ENCODE results near the gene UAP1L1. TPM values are rescaled to one million over a fixed set of nuclear protein-coding genes. Genes with fewer than 3 reads are reported as not detected.

Gene UAP1L1
- total and polyA plus RNA-seq, 9 of the 15 experiments (the other 6 are each of a cell fraction or from before 2014, with no cell fraction given): 0.20 to 8.6 (median 3.7) TPM

DNA sequence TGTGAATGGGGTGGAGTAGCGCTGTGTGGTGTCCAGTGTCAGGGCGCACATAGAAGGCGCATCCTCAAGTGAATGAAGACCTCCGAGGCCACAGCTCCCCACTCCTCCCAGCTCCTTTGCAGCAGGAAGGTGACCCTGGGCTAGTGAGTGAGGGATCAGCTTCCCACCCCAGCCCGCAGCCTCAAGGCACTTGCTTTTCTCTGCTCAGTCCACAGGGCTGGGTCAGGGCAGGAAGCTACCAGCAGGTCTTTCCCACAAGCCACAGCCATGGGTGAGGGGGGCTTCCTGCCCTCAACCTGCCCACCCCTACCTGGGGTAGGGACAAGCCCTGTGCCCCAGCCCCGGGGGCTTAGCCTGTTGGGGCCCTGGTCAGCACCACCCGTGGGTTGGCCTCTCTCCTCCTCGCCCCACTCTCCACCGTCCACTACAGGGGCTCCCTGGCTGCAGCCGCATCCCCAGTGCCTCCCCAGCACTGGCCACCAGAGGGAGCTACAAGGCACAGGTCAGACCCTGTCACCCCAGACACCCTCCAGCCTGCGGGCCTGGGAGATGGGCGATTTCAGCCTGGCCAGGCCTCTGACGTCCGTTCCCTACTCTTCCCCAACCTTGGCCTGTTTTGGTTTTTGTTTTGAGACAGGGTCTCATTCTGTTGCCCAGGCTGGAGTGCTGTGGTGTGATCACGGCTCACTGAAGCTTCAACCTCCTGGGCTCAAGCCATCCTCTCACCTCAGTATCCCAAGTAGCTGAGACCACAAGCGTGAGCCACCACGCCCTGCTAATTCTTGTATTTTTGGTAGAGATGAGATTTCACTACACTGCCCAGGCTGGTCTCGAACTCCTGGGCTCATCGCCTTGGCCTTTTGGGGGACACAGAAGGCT, 48.0 kb upstream of the UAP1L1 start (continued):
- TF ChIP-seq, protein P1, sequence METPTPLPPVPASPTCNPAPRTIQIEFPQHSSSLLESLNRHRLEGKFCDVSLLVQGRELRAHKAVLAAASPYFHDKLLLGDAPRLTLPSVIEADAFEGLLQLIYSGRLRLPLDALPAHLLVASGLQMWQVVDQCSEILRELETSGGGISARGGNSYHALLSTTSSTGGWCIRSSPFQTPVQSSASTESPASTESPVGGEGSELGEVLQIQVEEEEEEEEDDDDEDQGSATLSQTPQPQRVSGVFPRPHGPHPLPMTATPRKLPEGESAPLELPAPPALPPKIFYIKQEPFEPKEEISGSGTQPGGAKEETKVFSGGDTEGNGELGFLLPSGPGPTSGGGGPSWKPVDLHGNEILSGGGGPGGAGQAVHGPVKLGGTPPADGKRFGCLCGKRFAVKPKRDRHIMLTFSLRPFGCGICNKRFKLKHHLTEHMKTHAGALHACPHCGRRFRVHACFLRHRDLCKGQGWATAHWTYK (CRISPR knock-in tag; IDR thresholded peaks at IDR 0.05): no peak
- TF ChIP-seq, protein P2, sequence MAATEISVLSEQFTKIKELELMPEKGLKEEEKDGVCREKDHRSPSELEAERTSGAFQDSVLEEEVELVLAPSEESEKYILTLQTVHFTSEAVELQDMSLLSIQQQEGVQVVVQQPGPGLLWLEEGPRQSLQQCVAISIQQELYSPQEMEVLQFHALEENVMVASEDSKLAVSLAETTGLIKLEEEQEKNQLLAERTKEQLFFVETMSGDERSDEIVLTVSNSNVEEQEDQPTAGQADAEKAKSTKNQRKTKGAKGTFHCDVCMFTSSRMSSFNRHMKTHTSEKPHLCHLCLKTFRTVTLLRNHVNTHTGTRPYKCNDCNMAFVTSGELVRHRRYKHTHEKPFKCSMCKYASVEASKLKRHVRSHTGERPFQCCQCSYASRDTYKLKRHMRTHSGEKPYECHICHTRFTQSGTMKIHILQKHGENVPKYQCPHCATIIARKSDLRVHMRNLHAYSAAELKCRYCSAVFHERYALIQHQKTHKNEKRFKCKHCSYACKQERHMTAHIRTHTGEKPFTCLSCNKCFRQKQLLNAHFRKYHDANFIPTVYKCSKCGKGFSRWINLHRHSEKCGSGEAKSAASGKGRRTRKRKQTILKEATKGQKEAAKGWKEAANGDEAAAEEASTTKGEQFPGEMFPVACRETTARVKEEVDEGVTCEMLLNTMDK (IDR thresholded peaks at IDR 0.05; ENCODE audit: borderline replicate concordance, insufficient read depth, low read depth, low read length, poor library complexity, severe bottlenecking): peak; percentile 34
- TF ChIP-seq SRSF1 (IDR thresholded peaks at IDR 0.05; ENCODE audit: low read depth, low read length) (no peak), FOXA3 (CRISPR knock-in tag; conservative IDR thresholded peaks at IDR 0.05 in 1 of 2, IDR thresholded peaks at IDR 0.05 in 1 of 2) (no peak)
- TF ChIP-seq, protein P3, sequence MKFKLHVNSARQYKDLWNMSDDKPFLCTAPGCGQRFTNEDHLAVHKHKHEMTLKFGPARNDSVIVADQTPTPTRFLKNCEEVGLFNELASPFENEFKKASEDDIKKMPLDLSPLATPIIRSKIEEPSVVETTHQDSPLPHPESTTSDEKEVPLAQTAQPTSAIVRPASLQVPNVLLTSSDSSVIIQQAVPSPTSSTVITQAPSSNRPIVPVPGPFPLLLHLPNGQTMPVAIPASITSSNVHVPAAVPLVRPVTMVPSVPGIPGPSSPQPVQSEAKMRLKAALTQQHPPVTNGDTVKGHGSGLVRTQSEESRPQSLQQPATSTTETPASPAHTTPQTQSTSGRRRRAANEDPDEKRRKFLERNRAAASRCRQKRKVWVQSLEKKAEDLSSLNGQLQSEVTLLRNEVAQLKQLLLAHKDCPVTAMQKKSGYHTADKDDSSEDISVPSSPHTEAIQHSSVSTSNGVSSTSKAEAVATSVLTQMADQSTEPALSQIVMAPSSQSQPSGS (CRISPR knock-in tag; IDR thresholded peaks at IDR 0.05): no peak
- TF ChIP-seq, protein P4, sequence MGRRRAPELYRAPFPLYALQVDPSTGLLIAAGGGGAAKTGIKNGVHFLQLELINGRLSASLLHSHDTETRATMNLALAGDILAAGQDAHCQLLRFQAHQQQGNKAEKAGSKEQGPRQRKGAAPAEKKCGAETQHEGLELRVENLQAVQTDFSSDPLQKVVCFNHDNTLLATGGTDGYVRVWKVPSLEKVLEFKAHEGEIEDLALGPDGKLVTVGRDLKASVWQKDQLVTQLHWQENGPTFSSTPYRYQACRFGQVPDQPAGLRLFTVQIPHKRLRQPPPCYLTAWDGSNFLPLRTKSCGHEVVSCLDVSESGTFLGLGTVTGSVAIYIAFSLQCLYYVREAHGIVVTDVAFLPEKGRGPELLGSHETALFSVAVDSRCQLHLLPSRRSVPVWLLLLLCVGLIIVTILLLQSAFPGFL (CRISPR knock-in tag; IDR thresholded peaks at IDR 0.05): no peak
- TF ChIP-seq, protein P5, sequence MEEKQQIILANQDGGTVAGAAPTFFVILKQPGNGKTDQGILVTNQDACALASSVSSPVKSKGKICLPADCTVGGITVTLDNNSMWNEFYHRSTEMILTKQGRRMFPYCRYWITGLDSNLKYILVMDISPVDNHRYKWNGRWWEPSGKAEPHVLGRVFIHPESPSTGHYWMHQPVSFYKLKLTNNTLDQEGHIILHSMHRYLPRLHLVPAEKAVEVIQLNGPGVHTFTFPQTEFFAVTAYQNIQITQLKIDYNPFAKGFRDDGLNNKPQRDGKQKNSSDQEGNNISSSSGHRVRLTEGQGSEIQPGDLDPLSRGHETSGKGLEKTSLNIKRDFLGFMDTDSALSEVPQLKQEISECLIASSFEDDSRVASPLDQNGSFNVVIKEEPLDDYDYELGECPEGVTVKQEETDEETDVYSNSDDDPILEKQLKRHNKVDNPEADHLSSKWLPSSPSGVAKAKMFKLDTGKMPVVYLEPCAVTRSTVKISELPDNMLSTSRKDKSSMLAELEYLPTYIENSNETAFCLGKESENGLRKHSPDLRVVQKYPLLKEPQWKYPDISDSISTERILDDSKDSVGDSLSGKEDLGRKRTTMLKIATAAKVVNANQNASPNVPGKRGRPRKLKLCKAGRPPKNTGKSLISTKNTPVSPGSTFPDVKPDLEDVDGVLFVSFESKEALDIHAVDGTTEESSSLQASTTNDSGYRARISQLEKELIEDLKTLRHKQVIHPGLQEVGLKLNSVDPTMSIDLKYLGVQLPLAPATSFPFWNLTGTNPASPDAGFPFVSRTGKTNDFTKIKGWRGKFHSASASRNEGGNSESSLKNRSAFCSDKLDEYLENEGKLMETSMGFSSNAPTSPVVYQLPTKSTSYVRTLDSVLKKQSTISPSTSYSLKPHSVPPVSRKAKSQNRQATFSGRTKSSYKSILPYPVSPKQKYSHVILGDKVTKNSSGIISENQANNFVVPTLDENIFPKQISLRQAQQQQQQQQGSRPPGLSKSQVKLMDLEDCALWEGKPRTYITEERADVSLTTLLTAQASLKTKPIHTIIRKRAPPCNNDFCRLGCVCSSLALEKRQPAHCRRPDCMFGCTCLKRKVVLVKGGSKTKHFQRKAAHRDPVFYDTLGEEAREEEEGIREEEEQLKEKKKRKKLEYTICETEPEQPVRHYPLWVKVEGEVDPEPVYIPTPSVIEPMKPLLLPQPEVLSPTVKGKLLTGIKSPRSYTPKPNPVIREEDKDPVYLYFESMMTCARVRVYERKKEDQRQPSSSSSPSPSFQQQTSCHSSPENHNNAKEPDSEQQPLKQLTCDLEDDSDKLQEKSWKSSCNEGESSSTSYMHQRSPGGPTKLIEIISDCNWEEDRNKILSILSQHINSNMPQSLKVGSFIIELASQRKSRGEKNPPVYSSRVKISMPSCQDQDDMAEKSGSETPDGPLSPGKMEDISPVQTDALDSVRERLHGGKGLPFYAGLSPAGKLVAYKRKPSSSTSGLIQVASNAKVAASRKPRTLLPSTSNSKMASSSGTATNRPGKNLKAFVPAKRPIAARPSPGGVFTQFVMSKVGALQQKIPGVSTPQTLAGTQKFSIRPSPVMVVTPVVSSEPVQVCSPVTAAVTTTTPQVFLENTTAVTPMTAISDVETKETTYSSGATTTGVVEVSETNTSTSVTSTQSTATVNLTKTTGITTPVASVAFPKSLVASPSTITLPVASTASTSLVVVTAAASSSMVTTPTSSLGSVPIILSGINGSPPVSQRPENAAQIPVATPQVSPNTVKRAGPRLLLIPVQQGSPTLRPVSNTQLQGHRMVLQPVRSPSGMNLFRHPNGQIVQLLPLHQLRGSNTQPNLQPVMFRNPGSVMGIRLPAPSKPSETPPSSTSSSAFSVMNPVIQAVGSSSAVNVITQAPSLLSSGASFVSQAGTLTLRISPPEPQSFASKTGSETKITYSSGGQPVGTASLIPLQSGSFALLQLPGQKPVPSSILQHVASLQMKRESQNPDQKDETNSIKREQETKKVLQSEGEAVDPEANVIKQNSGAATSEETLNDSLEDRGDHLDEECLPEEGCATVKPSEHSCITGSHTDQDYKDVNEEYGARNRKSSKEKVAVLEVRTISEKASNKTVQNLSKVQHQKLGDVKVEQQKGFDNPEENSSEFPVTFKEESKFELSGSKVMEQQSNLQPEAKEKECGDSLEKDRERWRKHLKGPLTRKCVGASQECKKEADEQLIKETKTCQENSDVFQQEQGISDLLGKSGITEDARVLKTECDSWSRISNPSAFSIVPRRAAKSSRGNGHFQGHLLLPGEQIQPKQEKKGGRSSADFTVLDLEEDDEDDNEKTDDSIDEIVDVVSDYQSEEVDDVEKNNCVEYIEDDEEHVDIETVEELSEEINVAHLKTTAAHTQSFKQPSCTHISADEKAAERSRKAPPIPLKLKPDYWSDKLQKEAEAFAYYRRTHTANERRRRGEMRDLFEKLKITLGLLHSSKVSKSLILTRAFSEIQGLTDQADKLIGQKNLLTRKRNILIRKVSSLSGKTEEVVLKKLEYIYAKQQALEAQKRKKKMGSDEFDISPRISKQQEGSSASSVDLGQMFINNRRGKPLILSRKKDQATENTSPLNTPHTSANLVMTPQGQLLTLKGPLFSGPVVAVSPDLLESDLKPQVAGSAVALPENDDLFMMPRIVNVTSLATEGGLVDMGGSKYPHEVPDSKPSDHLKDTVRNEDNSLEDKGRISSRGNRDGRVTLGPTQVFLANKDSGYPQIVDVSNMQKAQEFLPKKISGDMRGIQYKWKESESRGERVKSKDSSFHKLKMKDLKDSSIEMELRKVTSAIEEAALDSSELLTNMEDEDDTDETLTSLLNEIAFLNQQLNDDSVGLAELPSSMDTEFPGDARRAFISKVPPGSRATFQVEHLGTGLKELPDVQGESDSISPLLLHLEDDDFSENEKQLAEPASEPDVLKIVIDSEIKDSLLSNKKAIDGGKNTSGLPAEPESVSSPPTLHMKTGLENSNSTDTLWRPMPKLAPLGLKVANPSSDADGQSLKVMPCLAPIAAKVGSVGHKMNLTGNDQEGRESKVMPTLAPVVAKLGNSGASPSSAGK (IDR thresholded peaks at IDR 0.05): no peak

Data from K562 (cell line).